ENCODE results near the gene NFATC2. TPM values are rescaled to one million over a fixed set of nuclear protein-coding genes. Genes with fewer than 3 reads are reported as not detected.

Gene NFATC2
- total and polyA plus RNA-seq, 2 donors, result 2.1 to 8.8 TPM

DNA sequence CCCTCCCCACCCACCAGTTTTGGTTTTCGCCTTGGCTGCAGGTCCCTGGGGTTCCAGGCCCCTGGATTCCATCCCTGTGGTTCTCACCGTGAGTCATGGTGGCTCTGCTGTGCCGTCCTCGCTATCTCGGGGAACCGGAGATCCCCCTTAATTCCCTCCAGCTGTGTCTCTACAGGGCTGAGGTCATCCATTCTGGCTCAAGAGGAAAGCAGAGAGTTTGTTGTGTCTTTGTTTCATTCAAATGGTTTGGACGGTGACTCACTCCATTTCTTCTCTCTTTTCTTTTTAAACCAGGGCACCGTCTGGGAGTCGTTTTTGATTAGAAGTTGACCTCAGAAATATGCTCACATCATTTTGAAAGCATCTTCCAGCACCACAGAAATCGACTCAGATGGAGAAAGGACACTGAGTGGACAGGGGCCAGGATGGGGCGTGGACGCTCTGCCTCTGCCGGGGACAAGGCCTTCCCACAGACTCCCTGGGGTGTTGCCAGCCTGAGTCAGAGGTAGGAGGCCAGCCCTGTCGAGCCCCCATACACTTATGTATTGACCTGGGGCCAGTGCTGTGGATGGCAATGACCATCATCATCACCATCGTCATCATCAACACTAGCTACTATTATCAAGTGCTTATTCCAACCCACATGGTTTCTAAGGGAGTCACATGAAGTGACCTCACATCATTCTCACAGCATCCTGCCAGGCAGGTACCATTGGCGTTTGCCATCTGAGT lies 176.2 kb downstream of the NFATC2 start:
- H3K4me1 ChIP-seq (ENCODE audit: insufficient read depth), result no peaks in the 10 kb centered on the region
- peak overlapping the region; percentile 80 for H3K27ac ChIP-seq (ENCODE audit: low read depth)
- no peaks in the 10 kb centered on the region for H3K36me3 ChIP-seq (ENCODE audit: insufficient read depth)
- no peak overlapping the region for H3K4me3 ChIP-seq (ENCODE audit: low read depth, low read length)
- 32% methylated on average over 16 of the region's 16 CpGs for WGBS
- DNase-seq (ENCODE audit: extremely low spot score), result no peak

DNA sequence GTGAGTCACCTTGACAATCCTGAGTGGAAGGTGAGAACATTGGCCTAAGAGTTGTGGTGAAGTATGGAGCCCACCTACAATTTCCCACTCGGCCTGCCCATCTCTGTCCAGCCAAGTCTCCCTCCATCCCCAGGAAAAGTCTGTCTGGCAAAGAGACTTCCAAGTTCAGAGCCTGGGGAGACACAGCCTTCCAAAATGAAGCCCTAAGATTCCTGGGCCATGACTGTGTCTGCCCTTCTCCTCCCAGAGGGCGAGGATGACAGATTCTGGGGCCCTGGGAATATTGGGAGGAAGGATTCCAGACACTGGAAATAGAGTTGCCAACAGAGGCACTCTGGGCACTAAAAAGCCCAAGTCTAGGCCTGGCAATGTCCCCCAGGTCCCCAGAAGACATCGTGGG lies 176.8 kb downstream of the NFATC2 start:
- H3K36me3 ChIP-seq (ENCODE audit: insufficient read depth), result no peaks in the 10 kb centered on the region
- peak overlapping the region; percentile 80 for H3K27ac ChIP-seq (ENCODE audit: low read depth)
- no peaks in the 10 kb centered on the region for H3K4me1 ChIP-seq (ENCODE audit: insufficient read depth)
- 64% methylated on average over 3 of the region's 3 CpGs for WGBS
- H3K4me3 ChIP-seq (ENCODE audit: low read depth, low read length), result no peak overlapping the region
- DNase-seq (ENCODE audit: extremely low spot score), result no peak

DNA sequence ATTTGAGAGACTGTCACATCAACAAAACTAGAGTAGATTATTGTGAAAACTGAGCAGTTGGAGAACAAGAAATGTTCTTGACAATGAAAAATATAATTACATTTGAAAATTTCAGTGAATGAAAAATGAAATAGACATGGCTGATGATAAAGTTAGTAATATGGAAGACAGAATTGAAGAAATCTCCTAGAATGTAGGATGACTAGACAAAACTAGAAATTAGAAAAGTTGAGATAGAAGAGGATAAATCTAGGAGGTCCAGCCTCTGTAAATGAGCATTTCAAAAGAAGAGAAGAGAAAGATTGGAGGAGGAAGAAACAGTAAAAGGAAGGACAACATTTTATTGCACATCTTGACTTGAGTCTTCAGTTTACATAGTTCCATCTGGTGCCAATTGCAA lies 178.7 kb downstream of the NFATC2 start:
- no peaks in the 10 kb centered on the region for H3K4me1 ChIP-seq (ENCODE audit: insufficient read depth)
- H3K27ac ChIP-seq (ENCODE audit: low read depth), result no peak overlapping the region
- H3K36me3 ChIP-seq (ENCODE audit: insufficient read depth), result no peaks in the 10 kb centered on the region
- no peak for DNase-seq (ENCODE audit: extremely low spot score)
- H3K4me3 ChIP-seq (ENCODE audit: low read depth, low read length), result no peak overlapping the region

DNA sequence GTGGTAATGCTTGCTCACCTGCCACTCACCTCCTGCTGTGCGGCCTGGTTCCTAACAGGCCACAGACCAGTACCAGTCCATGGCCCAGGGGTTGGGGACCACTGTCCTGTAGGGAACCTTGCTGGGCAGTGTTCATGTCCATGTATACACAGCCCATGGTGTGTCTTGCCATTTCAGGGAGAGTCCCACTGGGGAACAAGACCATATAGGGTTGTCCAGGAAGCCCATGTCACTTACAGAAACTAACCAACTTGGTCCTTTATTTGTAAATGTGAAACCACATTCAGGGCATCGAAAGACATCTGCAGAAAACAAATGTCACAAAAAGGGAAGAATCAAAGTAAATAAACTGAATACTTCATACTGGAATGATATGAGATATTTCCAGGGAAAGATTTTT lies 179.1 kb downstream of the NFATC2 start:
- no peak overlapping the region for H3K27ac ChIP-seq (ENCODE audit: low read depth)
- DNase-seq (ENCODE audit: extremely low spot score), result no peak

DNA sequence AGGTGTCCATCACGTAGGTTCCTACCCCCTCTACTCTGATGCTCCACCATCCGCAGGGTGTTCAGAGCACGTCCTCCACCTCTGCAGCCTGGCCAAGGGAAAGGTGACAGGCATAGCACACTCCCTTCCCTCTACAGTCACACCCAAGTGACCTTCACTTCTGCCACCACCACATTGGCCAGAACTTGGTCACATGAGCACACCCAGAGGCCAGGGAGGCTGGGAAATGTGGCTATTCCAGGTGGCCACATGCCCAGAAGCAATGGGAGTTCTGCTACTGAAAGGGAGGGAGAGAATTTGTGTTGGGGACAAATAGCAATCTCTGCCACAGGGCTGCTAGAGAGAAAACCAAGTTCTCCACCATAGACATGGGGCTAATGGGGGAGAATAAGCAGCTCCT lies 180.3 kb downstream of the NFATC2 start:
- WGBS, result 93% methylated on average over 3 of the region's 3 CpGs
- no peak for DNase-seq (ENCODE audit: extremely low spot score)
- Histone ChIP-seq H3K4me3 (ENCODE audit: low read depth, low read length) (no peak overlapping the region), H3K36me3 (ENCODE audit: insufficient read depth) (no peaks in the 10 kb centered on the region), H3K4me1 (ENCODE audit: insufficient read depth) (no peaks in the 10 kb centered on the region), H3K27ac (ENCODE audit: low read depth) (no peak overlapping the region)

More for the DNA sequence above, 179.1 kb downstream of the NFATC2 start:
- 72% methylated on average over 2 of the region's 2 CpGs for WGBS
- Histone ChIP-seq H3K4me3 (ENCODE audit: low read depth, low read length) (no peak overlapping the region), H3K4me1 (ENCODE audit: insufficient read depth) (no peaks in the 10 kb centered on the region), H3K36me3 (ENCODE audit: insufficient read depth) (no peaks in the 10 kb centered on the region)

DNA sequence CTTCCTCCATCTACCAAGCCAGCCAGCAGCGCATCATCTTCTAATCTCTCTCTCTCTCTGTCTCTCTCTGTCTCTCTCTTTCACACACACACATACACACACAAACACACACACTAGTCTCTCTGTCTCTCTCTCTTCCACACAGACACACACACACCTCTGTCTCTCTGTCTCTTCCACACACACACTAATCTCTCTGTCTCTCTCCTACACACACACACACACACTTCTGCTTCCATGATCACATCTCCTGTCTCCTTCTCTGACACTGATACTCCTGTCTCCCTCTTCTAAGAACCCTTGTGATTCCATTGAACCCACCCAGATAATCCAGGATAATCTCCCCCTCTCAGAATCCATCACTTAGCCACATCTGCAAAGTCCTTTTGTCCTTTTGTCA lies 181.3 kb downstream of the NFATC2 start:
- Histone ChIP-seq H3K36me3 (ENCODE audit: insufficient read depth) (no peaks in the 10 kb centered on the region), H3K4me3 (ENCODE audit: low read depth, low read length) (no peak overlapping the region), H3K27ac (ENCODE audit: low read depth) (no peak overlapping the region), H3K4me1 (ENCODE audit: insufficient read depth) (no peaks in the 10 kb centered on the region)
- WGBS, result 86% methylated on average over 1 of the region's 1 CpG
- no peak for DNase-seq (ENCODE audit: extremely low spot score)

DNA sequence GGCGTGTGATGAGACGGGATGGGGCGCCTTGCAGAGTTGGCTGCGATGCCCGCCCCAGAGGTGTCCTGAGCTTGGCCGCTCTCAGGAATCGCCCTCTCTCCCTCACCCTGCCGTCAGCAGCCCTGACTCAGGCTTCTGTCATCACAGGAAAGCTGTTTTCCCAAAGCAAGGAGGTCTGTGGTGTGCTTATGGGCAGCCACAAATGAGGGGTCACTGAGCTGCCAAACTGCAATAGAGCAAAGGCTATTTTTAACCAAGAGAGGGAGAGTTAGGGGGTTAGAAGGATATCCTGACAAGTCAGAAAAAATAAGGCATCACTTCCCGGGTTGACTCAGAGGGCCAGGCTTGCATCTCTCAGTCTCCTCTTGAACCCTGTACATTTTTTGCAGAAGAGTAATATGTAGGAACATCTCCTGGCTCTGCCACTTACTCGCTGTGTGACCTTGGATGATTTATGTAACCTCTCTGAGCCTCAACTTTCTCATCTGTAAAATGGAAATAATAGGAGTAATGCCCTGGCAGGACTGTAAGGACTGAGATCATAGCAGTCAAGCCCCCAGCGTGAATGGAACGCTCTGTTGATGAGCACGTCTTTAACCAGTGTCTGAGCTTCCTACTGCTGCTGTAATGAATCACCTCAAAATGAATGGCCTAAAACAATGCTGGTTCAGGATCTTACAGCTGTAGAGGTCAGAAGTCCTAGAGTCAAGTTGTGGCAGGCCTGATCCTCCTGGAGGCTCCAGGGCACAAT lies 181.9 kb downstream of the NFATC2 start:
- no peaks in the 10 kb centered on the region for H3K4me1 ChIP-seq (ENCODE audit: insufficient read depth)
- DNase-seq (ENCODE audit: extremely low spot score), result no peak
- H3K27ac ChIP-seq (ENCODE audit: low read depth), result no peak overlapping the region
- no peak overlapping the region for H3K4me3 ChIP-seq (ENCODE audit: low read depth, low read length)
- WGBS, result 77% methylated on average over 13 of the region's 13 CpGs
- H3K36me3 ChIP-seq (ENCODE audit: insufficient read depth), result no peaks in the 10 kb centered on the region

DNA sequence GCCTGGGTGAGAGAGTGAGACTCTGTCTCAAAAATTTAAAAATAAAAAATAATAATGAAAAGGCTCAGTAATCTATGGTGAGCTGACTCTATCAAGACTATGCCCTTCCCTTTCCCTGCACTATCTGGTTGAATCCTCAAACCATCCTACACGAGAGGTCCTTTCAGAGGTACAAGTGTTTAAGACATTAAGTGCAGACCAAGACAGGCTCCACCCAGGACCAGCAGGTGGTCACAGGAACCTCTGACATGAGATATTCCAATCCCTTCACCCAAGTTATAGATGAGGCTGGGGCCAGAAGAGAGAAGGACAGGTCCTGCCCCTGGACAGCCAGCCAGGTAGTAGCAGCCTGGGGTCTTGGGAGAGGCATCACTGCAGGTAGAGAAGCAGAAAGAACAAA lies 182.6 kb downstream of the NFATC2 start:
- Histone ChIP-seq H3K4me1 (ENCODE audit: insufficient read depth) (no peaks in the 10 kb centered on the region), H3K27ac (ENCODE audit: low read depth) (no peak overlapping the region), H3K4me3 (ENCODE audit: low read depth, low read length) (no peak overlapping the region), H3K36me3 (ENCODE audit: insufficient read depth) (no peaks in the 10 kb centered on the region)
- no peak for DNase-seq (ENCODE audit: extremely low spot score)
- 63% methylated on average over 1 of the region's 1 CpG for WGBS

DNA sequence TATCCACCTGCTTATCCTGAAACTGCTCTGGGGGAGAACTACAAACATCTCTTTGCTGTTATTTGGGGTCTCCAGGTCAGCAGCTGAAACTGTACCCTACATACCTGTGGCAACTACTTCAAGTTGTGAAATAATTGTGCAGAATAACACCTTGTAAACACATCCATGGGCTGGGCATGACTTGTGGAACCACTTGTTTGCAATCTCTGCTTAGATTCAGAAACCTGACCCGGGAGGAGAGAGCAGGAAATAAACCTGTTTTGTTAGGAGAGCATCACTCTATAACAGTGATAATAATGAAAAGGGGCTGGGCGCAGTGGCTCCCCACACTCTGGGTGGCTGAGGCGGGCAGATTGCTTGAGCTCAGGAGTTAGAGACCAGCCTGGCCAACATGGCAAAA lies 183.1 kb downstream of the NFATC2 start:
- Histone ChIP-seq H3K27ac (ENCODE audit: low read depth) (no peak overlapping the region), H3K4me3 (ENCODE audit: low read depth, low read length) (no peak overlapping the region), H3K4me1 (ENCODE audit: insufficient read depth) (no peaks in the 10 kb centered on the region), H3K36me3 (ENCODE audit: insufficient read depth) (no peaks in the 10 kb centered on the region)
- WGBS, result 79% methylated on average over 3 of the region's 3 CpGs
- DNase-seq (ENCODE audit: extremely low spot score), result no peak

DNA sequence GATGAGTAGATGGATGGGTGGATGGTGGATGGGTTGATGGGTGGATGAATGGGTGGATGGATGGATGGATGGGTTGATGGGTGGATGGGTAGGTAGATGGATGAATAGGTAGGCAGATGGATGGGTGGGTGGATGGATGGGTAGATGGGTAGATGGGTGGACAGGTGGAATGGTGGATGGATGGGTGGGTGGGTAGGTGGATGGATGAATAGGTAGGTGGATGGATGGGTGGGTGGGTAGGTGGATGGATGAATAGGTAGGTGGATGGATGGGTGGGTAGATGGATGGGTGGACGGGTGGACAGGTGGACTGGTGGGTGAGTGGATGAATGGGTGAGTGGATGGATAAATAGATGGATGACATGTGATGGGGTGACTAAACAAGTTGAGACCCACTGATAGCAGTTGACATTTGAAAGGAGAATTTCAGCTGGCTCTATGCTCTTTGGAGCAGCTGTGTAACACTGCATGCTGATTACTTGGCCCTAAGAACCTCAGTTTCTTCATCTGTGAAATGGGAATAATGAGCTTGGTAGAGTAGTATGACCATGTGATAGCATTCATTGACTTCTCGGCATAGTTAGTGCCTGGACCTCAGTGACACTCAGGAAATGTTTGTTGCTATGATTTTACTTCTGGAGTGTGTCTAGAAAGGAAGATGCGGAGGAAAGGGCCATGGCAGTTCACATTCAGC lies 184.3 kb downstream of the NFATC2 start:
- no peak for DNase-seq (ENCODE audit: extremely low spot score)
- WGBS, result 92% methylated on average over 3 of the region's 3 CpGs
- Histone ChIP-seq H3K27ac (ENCODE audit: low read depth) (no peak overlapping the region), H3K4me1 (ENCODE audit: insufficient read depth) (no peaks in the 10 kb centered on the region), H3K36me3 (ENCODE audit: insufficient read depth) (no peaks in the 10 kb centered on the region), H3K4me3 (ENCODE audit: low read depth, low read length) (no peak overlapping the region)

DNA sequence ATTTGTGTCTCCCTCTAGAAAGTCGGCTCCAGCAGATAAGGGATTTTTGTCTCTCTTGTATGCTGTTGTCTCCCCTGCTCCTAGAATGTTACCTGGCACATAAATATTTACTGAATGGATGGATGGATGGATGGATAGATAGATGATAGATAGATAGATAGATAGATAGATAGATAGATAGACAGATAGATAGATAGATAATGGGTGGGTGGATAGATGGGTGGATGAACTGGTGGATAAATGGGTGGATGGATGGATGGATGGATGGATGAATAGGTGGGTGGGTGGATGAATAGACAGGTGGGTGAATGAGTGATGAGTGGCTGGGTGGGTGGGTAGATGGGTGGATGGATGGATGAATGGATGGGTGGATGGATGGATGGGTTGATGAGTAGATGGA lies 185.0 kb downstream of the NFATC2 start:
- H3K36me3 ChIP-seq (ENCODE audit: insufficient read depth), result no peaks in the 10 kb centered on the region
- no peak overlapping the region for H3K4me3 ChIP-seq (ENCODE audit: low read depth, low read length)
- no peak for DNase-seq (ENCODE audit: extremely low spot score)
- no peak overlapping the region for H3K27ac ChIP-seq (ENCODE audit: low read depth)
- WGBS, result 63% methylated on average over 1 of the region's 1 CpG
- no peaks in the 10 kb centered on the region for H3K4me1 ChIP-seq (ENCODE audit: insufficient read depth)

DNA sequence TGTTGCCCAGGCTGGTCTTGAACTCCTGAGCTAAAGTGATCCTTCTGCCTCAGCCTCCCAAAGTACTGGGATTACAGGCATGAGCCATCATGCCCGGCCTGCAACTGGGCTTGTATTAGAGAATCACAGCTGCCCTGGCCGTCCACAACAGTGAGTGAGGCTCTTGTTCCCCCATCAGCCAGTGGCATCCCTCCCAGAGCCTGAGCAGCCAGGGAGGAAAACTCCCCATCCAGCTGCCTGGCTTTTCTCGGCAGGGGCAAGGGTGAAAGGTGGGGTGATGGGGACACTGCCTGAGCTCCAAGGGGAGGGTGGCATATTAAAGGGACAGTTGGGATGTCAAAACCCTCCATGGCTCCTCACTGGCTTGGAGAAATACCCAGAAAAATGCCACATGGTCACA lies 185.6 kb downstream of the NFATC2 start:
- no peak overlapping the region for H3K27ac ChIP-seq (ENCODE audit: low read depth)
- H3K4me1 ChIP-seq (ENCODE audit: insufficient read depth), result no peaks in the 10 kb centered on the region
- H3K4me3 ChIP-seq (ENCODE audit: low read depth, low read length), result no peak overlapping the region
- no peaks in the 10 kb centered on the region for H3K36me3 ChIP-seq (ENCODE audit: insufficient read depth)
- DNase-seq (ENCODE audit: extremely low spot score), result no peak
- 63% methylated on average over 3 of the region's 3 CpGs for WGBS

DNA sequence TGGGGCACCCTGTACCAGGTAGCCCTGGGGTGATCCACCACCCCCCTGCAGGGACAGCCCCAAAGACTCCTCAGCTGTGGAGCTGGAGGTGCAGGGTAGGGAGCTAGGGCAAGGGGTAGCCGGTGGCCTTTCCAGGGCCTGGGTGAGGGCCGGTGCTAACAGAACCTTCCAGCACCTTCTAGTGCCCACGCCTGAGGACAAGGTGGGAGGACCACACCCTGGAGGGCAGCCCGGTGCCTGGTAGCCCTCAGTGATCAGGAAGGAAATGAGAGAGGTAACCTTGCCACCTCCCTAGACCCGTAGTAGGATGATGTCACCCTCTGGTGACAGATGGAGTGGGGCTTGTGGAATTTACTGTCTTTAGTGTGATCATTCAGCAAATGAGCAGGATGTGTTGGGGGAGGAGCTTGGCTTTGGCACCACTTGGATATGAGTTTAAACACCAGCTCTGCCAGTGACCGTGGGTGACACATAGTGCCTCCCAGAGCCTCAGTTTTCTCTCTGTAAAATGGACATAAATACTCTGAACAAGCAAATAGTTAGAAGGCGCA lies 187.7 kb downstream of the NFATC2 start:
- WGBS, result 71% methylated on average over 7 of the region's 7 CpGs
- DNase-seq (ENCODE audit: extremely low spot score), result no peak
- H3K27ac ChIP-seq (ENCODE audit: low read depth), result no peak overlapping the region
- H3K4me1 ChIP-seq (ENCODE audit: insufficient read depth), result no peaks in the 10 kb centered on the region
- no peaks in the 10 kb centered on the region for H3K36me3 ChIP-seq (ENCODE audit: insufficient read depth)
- no peak overlapping the region for H3K4me3 ChIP-seq (ENCODE audit: low read depth, low read length)
